Central memory CD4-positive, alpha-beta T cell (primary cell): Measurements from ENCODE around the gene IGSF21.
"Not testable (repeated sequence)": the region's sequence is repeated elsewhere in the genome, so short reads cannot be mapped to it uniquely, and the experiment has no call there.

Experiments
- DNase-seq: peaks from one replicate; pipeline ENCODE4 v3.0.0; 2022

The IGSF21 gene

DNA sequence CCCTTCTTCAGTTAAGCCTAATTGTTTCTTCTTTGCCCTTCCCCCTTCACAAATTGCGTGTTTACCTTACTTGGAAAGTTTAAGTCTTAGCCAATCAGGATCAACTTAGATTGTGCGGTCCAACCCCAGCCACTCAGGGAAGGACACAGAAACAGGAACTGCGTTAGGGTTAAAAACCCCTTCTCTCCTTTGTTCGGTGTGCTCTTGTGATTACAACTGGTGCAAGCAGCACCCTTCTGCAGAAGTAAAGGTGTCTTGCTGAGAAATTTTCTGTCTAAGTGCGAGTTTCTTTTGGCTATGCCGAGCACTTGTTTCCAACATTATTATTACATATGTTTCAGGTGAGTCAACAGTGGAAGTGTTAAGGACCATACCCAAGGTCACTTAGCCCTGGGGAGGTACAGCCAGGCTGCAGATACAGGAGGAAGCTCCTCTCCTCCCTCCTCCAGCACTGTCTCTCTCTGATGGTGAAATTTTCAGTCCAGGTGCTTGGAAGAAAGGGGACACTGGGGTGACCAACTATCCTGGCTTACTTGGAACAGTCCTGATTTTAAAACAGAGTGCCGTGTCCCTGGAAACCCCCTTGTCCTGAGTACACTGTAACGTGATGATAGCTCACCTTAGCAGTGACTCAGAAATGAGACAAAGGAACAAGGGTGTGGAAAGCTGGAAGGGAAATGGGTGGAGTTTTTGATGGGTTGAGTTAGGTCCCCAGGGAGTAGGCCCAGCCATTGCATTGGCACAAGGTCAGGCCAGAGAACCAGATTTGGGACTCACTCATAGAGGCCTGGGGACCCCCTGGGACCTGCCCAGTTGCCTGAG, 304.4 kb downstream of the IGSF21 start:
- DNase-seq = no peak

DNA sequence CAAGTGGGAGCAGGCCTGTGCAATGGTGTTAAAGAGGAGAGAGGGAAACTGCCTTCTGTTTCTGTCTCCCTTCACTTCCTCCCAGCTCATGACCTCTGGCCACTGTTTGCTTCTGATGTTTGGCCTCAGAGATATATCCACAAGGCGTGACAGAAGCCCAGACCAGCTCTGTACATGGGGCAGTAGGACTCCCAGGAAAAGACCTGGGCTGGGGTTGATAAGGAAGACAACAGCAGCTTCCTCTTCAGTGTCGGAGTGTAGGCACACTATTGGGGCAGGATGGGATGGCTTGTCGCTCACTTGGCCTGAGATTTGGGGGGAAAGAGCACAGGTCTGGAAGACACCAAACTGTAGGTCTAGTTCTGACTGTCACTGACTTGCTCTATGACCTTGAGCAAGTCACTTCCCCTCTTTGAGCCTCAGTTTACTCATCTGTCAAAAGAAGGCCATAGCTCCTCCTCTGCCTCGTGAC, 305.3 kb downstream of the IGSF21 start:
- DNase-seq = no peak

DNA sequence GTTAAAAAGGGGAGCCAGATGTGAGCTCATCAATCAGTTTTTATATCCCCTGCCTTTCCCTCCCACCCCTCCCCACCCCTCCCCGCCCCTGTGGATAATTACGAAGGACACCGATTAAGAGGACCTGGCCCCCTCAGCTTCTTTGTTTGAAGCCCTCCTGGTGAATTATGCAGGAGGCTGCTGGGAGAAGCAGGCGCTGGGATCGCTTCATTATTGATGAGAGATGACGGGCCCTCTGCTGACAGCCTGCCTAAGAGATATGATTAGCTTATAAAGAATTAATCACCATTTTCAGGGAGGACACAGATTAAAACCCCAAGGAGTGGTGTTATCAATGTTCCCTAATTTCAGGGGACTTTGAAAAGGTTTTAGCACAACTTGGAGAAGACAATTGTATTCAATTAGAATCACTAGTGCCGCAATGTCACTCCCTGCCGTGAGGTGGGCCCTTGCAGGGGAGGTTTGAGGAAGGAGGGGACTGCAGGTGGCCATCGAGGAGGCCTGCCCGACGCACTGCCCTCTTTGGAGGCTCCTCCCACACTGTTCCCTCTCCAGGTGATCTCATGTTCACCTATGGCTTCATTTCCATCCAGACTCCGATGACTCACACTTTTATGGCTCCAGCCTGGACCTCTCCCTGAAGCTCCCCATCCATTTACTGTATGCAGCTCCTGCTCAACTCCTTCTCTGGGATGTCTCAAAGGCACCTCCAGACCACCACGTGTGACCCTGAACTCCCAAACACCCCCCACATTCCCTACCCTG, 306.1 kb downstream of the IGSF21 start:
- no peak for DNase-seq

DNA sequence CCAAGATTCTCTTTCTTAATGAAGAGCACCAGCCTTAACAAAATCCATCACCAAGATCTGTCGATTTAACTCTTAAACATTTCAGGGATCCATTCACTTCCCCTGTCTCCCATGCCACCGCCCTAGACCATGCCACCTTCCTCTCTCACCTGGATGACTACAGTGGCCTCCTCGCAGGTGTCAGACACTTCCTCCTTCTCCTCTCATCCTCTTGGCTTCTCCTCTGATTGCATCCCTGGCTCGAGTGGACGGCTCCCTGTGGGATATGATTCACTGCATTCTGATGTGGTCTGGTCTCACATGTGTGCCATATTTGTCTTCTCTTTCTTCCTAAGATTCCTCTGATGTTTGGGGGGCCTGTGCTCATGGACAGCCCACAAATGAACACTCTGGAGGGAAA, 306.7 kb downstream of the IGSF21 start:
- no peak for DNase-seq

- no peak for DNase-seq
Measured at GRCh38 chr1:18414872-18415447, 307.4 kb downstream of the IGSF21 start.

GRCh38 chr1:18415448-18416027, 307.9 kb downstream of the IGSF21 start:
- no peak for DNase-seq

DNA sequence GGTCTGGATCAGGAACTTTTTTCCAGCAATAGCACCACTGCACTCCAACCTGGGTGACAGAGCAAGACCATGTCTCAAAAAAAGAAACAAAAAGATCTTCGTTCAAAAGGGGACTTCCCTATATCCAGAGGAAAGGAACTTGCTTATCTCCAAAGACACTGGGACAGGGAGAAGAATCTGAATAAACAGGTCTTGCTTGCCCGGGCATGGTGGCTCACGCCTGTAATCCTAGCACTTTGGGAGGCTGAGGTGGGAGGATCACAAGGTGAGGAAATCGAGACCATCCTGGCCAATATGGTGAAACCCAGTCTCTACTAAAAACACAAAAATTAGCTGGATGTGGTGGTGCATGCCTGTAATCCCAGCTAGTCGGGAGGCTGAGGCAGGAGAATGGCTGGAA, 308.5 kb downstream of the IGSF21 start:
- not testable (repeated sequence) for DNase-seq

- DNase-seq = no peak
Measured at GRCh38 chr1:18417316-18418269, 310.0 kb downstream of the IGSF21 start.

DNA sequence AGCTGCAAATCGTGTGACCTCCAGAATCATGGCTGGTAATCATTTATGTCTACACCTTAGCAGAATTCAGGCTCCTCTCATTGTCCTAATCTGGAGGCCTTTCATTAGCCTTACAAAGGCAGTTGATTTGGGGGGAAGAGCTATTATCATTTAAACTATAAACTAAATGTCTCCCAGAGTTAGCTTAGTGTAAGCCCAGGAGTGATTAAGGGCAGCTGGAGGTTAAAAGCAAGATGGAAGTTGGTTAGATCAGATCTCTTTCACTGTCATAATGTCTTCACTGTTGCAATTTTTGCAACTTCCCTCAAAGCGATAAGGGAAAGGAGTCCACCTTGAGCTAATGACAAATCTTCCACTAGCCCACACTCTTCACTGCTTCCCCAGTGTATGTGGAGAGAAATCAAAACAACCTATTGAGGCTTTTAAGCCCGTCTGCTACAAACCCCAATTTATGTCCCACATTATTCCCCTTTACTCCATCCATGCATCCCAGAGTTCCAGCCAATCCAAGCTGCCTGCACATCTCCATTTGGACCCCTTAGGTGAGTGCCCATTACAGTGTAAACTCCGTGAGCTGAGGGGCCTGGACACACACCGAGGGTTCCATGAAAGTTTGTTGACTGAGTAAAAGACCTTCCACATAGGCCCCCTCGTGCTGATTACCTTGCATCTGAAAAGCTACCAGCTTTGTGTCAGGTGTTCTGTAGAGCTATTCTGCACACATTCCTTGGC, 311.7 kb downstream of the IGSF21 start:
- DNase-seq = no peak

GRCh38 chr1:18419845-18420184, 312.2 kb downstream of the IGSF21 start:
- no peak for DNase-seq

GRCh38 chr1:18422076-18422777, 314.6 kb downstream of the IGSF21 start:
- no peak for DNase-seq

DNA sequence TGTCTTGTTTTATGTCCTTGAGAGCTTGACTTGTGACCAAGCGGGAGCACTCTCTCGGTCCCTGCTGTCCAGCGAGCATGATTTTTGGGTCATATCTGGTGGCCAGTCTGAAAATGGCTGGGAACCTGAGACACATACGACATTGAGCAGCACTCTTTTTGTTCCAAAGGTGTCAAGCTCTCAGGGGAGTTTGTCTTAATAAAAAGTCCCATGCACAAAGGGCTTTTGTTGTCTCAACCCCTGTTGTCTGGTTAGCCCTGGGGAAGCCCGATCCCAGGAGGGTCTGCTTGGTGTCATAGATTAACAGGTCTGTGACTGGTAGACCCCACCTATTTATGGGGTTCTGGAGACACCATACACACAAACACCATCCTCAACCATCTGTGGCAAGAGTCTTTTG, 315.4 kb downstream of the IGSF21 start:
- DNase-seq = no peak

GRCh38 chr1:18426580-18426979, 319.0 kb downstream of the IGSF21 start:
- DNase-seq = no peak
